ENCODE measurements around the gene NIT2.
"Not testable (repeated sequence)": the region's sequence is repeated elsewhere in the genome, so short reads cannot be mapped to it uniquely, and the experiment has no call there.

Gene NIT2

DNA sequence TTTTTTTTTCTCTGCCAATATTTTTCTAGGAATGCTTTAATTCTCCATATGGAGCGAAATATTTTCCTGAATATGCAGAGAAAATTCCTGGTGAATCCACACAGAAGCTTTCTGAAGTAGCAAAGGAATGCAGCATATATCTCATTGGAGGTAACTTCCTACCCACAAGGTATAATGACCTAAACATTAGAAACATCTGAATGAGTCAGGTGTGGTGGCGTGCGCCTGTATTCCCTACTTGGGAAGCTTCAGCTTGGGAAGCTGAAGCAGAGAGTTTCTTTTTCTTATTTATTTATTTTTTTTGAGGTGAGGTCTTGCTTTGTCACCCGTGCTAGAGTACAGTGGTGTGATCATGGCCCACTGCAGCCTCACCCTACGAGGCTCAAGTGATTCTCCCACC is 5.2 kb downstream of the NIT2 start:
- no peak for DNase-seq

DNA sequence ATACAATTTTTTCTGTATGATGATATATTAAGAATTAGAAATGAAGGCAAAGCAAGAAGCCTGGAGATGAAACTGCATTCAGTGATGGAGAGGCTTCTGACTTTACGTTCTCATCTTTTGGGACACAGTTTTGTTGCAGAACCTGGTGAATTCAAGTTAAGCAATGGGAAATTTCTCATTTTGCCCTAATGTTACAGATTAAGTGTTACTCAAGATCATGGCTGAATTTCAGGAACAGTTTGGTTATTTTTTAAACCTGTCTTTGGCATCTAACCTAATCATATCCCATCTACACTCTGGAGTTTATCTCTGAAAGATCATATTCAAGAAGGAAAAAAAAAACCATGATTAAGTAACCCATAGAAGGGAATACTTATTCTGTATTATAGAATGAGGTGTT is 6.0 kb downstream of the NIT2 start:
- DNase-seq: no peak

DNA sequence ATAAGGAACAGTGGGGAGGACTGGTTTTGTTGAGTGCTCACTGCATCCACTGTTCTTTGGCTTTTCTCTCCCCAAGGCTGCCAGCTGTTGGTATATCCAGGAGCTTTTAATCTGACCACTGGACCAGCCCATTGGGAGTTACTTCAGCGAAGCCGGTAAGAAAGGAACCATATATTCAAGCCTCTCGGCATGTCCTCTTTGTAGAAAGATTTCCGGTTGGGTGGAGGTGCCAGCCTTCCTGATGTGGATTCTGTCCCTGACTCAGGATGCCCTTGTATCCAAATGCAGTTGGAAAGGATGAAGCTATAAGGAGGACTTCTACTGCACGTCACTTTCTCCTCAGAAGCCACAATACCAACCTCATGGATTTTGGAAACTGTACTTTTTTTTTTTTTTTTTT is 14.2 kb downstream of the NIT2 start:
- DNase-seq: no peak

DNA sequence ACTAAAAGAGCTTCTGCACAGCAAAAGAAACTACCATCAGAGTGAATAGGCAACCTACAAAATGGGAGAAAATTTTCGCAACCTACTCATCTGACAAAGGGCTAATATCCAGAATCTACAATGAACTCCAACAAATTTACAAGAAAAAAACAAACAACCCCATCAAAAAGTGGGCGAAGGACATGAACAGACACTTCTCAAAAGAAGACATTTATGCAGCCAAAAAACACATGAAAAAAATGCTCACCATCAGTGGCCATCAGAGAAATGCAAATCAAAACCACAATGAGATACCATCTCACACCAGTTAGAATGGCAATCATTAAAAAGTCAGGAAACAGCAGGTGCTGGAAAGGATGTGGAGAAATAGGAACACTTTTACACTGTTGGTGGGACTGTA is 17.2 kb downstream of the NIT2 start:
- DNase-seq: not testable (repeated sequence)

DNA sequence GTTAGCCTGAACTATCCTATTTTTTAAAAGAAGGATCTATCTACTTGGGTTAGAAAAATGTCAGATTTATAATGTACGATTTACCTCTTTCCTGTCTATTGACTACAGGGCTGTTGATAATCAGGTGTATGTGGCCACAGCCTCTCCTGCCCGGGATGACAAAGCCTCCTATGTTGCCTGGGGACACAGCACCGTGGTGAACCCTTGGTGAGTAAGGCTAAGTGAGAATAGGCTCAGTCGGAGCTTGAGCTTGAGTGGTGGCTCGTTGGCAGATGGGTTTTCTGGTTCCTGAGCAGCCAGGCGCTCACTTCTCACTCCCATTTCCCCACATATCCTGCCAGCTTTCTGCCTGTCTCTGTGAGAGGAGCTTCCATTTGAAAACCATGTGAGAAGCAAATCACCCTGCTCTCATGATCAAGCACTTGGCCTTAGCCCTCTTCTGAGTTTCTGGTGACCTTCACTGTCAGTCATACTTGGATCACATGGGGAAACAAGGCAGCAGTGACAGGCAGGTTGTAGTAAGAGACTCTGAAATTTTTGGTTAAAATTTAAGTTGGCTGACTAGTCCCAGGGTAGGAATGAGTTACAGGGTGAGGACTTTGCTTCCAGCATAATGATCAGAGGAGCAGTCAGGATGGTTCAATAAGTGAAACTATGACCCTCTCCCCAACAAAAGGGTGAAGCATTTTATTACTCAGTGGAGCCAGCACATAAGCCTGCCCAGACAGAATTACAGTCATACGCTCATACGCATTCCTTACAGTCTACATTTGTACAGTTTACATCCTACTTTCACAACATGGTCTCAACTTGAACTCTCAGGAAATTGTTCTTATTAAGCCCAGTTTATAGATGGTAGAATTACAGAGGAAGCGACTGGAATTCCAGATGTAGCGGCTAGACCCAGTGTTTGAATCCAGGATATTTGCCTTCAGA is 18.0 kb downstream of the NIT2 start:
- DNase-seq: no peak

DNA sequence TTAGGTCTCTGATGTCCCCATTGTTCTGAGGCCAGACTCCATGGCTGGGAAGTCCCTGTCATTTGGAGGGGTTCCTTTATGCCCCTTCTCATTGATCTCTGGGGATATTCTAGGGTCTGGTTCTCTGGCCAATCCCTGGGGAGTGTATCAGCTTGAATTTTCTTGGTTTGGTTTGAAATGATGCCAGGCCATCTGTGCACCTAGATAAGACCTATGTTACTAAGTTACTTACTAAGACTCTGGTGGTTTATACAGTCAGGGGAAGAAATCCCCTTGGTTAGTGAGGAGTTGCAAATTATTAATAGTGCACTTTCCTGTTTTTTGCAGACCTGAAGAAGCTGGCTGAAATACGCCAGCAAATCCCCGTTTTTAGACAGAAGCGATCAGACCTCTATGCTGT is 20.3 kb downstream of the NIT2 start:
- DNase-seq: no peak

DNA sequence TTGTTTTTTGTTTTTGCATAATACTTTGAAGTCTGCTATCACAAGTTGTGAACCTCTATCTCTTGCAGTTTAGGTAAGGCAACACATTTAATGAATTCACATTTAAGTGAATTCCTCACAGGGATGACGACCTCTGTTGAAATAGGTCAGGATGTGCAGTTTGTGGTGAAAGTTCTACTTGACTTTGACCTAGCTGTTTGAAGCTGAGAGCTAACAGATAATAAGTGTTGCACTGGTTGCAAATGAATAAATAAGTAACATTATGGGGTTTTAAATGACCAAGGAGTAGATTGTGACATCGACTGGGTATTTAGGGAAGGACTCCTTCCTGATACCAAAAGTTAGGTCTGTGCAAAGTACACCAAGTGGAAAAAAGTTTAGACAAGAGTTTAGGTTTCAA is 23.9 kb downstream of the NIT2 start:
- no peak for DNase-seq

DNA sequence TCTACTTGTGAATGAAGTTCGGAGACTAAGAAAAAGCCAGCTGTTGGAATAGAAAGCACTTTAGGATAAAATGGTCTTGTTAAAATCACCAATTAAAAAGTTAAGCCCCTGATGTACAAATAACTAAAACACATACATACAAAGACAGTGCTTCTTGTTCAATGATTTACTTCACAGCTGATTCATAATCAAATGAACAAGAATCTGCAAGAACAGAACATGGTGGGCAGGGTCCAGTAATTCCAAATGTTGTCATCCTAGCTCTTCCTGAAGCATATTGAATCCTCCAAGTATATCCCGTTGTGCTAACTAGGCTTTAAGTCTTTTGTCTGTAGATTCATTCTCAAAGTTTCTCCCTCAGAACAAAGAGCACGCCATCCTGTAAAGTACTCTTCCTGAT is 24.5 kb downstream of the NIT2 start:
- no peak for DNase-seq

DNA sequence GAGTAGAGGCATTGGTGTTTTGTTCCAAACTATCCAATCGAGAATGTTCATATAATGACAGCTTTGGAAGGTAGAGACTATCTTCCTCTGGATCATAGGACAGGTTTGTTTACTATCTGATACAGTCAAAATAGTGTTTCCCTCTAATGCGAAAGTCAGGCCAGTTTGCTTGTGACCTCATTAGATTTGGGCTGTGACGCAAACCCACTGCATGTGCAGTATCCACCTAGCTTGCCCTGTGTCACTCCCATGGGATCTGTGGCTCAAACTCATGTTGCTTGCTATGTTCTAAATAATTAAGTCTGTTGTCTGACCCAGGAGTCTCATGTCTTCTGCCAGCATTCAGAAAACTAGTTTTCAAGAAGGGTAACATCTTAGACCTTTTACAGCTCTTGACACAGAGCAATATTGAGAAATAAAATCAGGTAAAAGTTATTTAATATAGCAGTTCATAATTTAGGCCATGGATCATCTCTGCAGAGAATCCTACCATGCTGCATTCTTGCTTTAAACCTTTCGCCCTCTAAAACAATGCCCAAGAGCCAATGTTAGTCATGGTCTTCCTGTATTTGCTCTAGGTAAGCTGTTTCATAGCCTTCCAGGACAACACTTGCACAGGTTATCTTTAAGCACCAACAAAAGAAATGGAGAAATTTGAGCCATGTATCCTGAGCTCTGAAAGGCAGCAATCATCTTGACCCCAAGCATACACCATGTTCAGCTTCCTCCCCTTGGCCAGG is 26.4 kb downstream of the NIT2 start:
- no peak for DNase-seq

DNA sequence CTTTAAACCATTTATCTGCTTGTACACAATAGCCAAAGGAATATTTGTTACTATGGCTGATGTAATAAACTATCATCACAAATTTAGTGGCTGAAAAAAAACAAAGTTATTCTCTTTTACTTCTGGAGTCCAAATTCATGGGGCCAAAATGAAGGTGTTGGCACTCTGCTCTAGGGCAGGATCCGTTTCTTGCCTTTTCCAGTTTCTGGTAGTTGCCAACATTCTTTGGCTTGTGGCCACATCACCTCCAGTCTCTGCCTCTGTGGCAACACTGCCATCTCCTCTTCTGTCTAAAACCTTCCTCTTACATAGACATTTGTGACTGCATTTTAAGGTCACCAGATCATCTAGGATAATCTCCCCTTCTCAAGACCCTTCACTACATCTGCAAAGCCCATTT is 27.3 kb downstream of the NIT2 start:
- DNase-seq: no peak

DNA sequence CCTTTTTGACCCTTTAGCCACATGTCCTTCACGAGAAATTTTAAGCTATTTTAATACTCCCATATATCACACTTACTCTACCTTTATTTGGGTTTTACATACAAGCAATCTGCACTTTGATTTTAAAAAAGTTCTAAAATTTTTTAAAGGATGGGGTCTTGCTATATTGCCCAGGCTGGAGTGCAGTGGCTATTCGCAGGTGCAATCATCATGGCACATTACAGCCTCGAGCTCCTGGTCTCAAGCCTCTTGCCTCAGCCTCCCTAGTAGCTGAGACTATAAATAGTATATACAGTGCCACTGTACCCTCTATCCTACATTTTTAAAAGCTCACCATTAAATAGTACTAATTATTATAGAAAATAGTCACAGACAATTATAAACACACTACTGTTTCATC is 29.9 kb downstream of the NIT2 start:
- no peak for DNase-seq

DNA sequence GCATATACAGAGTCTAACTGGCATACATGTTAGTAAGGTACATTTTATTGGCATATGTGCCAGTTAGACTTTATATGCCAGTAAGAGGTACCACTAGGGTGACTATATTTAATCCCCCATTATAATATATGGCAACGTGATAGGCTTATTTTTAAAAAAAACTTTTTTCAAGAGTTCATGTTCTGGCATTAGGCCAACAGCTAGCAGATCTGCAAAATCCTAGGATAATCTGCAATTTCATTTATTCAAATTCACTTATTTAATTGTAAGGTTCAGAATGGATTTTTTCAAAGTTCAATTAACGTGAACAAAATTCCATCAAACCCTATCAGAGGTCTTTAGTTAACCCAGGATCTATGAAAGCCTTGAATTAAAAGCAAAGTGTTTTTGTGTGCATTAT is 31.9 kb downstream of the NIT2 start:
- DNase-seq: no peak

DNA sequence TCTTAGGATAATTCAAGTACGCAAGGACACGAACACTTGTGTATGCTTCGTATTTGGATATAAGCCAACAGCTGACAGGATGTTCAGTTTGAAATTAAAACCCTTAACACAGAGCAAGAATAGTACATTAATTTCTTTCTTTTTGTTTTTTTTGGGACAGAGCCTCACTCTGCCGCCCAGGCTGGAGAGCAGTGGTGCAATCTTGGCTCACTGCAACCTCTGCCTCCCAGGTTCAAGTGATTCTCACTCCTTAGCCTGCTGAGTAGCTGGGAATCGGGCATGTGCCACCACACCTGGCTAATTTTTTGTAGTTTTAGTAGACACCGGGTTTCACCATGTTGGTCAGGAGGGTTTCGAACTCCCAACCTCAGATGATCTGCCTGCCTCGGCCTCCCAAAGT is 33.9 kb downstream of the NIT2 start:
- no peak for DNase-seq

DNA sequence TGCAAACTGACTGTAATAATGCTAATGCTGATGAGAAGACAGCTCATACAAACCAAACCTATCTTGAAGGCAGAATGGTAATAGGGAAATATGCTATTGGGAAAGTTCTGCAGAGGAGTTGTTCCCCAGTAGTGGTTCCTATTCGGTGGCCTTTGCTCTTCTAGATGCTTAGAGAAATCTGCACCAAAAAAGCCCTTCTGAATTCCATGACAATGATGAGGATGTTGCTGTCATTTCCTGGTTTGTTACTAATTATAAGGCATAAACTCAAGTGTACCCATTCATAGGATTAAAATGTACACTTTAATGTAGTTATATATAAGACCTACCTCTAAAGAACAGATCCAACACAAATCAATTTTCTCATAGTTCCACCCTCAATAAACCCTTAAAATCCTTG is 36.2 kb downstream of the NIT2 start:
- no peak for DNase-seq

DNA sequence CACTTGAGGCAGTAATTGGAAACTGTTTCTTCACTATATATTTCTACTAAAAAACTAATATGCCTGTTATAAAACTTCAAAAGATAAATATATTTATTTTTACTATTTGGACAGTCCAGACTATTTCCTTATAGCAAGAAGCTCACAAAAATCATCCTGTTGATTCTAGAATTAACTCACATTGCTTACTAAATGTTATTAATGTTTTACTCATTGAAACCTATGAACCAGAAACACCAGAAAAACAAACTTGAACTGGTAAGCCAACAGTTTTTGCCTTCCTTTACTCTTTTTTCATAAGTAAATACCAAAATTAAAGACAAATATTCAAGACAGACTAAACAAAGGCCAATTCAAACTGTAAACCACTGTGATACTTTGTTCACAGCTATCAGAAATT is 40.0 kb downstream of the NIT2 start:
- DNase-seq: no peak

DNA sequence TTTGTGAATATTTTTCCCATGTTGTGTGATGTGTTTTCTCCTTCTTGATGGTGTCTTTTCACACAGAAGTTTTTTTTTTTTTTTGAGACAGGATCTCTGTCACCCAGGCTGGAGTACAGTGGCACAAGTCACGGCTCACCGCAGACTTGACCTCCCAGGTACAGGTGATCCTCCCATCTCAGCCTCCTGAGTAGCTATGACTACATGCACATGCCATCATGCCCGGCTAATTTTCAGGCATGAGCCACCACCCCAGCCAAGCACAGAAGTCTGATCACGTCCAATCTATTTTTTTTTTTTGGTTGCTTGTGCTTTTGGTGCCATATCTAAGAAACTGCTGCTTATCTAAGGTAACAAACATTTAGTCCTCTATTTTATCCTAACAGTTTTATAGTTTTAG is 41.7 kb downstream of the NIT2 start:
- DNase-seq: no peak

DNA sequence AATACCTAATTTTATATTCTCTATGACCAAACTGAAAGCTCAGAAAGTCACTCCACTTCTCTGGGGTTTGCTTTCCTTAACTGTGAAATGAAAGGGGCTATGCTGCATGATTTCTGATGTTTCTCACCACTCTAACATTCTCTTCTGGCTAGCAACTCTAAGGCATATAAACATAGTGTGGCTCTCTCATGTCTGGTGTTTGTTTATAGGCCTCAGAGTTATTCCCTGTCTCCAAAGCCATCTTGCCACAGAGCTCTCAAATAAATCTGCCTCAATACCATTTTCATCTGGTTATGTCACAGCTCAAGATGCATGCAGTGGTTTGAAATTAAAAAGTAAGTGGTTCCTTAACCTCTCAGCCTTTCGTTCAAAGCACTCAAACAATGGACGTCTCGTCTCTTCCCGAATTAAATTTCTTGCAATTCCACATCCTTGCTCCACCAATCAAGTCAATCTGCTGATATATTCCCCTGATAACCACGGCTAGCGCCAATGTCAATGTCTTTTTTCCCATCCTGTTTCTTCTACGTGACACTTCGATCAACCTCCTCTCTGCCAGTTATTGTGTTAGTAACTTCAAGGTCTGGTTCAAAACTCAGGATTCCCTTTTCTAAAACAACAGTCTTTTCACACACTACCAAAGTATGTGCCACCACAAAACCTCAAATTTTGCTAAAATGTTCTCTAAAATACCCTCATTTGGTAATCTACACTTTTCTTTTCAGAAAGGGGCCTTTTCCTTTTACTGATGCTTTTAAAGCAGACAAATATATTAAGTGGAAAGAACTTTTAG is 50.4 kb downstream of the NIT2 start:
- DNase-seq: no peak

DNA sequence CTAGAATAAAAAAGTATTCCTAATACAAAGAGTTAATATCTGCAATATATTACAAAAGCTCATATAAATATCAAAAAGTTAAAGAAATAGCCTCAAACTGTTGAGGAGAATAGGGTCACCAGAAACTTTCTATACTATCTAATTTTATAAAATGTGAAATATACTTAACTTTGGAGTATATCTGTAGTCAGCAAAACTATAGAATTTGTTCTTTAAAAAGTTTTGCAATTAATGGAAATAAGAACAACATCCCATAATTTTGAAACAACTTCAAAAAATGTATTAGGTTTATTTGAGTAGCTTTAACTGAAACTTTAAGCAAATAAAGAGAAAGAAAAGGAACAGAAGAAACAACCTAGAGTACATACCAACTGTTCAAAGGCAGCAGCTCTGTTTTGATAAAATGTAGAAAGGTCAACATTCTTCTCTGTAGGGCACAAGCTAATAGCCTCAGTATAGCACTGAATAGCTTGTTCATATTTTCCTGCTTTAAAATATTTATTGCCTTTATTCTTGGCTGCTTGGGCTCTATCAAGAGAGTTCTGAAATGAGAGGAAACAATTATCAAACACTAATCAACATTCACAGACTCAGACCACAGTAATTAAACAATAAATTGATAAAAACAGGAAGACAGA is 52.0 kb downstream of the NIT2 start:
- no peak for DNase-seq

DNA sequence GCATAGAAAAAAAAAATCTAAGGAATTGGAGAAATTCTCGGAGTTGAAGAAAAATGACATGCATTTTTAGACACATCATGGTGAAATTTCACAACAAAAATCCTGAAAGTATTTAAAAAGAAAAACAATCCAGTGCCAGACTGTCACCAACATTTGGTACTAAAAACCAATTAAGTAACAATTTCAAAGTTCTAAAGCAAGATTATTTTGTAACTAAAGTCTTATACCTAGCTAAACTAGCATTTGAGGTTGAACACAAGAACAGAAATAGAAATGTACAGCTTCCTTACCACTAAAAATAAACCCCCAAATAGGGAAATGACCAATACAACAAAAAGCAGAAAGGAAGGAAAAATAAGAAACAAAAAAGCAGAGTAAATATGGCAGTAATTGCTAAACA is 54.5 kb downstream of the NIT2 start:
- no peak for DNase-seq

DNA sequence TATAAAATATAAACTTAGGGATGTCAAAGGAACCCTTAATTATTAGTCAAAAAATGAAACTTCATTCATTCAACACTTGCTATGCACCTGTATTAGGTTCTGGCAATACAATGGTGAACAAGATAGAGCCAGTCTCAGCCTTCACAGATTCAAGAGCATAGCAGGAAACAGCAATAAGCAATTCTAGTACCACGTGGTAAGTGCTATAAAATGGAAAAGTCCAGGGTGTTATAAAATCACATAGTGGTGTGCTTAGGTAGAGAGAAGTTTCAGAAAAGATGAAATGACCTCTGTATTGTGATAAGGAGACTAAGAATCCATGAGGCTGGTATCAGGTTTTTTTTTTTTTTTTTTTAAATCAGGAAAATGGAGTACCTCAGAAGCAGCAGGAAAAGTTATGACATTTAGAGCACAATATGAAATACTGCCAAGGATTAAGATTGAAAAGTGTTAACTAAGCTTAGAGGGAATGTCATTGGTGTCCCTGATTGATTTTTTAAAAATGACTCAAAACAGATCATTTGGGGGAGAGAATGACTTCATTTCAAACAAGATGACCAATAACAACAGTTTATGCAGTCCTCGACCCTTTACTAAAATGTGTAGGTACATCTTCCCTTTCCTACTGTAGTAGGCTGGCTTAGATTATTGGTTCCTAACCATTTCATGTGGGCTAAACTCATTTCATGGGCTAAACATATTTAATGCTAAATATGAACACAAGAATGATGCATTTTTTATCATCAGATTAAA is 61.3 kb downstream of the NIT2 start:
- DNase-seq: no peak

DNA sequence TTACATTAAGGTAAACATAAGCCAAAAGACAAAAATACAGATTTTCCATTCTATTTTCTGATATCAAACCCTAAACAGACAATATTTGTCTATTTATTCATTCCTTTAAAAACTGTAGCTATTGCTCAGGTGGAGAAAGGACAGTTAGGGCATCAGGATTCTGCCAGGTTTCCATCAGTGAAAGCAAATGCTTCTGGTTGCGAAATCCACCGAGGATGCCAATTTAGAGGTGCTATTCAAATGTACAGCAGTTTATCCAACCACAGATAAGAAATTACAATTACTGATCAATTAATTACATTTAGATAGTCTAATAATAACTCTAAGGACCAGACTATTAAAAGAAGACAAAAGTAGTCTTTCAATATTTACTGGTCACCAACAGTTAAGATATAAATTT is 62.4 kb downstream of the NIT2 start:
- DNase-seq: no peak

DNA sequence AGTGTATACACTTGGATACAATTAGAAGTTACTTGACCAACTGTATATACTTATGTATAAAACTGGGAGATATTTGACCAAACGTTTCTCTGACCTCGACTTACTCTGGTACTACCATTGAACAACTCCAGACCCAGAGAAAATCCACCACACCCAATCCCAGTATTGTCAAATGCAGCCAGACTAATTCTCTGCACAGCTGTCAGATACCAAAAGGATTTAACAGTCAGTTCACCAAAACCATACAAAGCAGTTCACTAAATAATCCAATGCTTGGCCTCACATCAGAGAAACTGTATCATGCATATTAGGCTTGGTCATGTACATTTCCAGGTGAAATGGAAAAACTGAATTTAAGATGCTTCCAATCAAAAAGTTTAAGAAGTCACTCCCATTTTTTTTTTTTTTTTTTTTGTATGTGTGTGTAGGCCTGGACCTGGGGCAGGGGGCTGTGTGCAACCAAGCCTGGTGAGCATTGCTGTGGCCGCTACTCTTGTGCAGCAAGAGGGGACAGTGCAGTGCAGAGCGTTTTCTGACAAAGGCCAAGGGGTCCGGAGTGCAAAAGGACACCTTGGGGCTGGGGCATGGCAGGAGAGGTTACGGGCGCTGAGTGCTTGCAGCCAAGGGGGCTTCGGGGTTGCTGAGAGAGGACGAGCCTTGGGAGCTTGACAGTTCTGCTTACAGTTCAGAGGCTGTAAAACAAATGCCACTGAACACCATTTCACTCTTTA is 64.9 kb downstream of the NIT2 start:
- DNase-seq: no peak
